Tibial nerve (tissue), 4 donors: ENCODE measurements around the gene TCF19.

ENCODE experiments used
- CTCF ChIP-seq, 5 experiments: fragments of 200-600 bp in 3 of 5; fragments of 450-650 bp in 2 of 5; sonication (generic) in 3 of 5; IDR thresholded peaks; one replicate each; pipeline ENCODE4 v1.5.1; 2016 to 2019; ENCODE audit warnings: antibody characterized with exemption in 5 of 5, mild to moderate bottlenecking in 3 of 5, moderate library complexity in 2 of 5
- EP300 ChIP-seq, 2 donors: sonication (generic); formaldehyde crosslinking; IDR thresholded peaks; one replicate each; pipeline ENCODE4 v1.6.1; 2017; ENCODE audit warnings: antibody characterized with exemption in 2 of 2, mild to moderate bottlenecking in 1 of 2
- POLR2A ChIP-seq, 2 donors: fragments of 450-650 bp; IDR thresholded peaks; one replicate each; pipeline ENCODE4 v1.6.1; 2017; ENCODE audit warnings: antibody characterized with exemption in 2 of 2, mild to moderate bottlenecking in 2 of 2, moderate library complexity in 2 of 2

DNA sequence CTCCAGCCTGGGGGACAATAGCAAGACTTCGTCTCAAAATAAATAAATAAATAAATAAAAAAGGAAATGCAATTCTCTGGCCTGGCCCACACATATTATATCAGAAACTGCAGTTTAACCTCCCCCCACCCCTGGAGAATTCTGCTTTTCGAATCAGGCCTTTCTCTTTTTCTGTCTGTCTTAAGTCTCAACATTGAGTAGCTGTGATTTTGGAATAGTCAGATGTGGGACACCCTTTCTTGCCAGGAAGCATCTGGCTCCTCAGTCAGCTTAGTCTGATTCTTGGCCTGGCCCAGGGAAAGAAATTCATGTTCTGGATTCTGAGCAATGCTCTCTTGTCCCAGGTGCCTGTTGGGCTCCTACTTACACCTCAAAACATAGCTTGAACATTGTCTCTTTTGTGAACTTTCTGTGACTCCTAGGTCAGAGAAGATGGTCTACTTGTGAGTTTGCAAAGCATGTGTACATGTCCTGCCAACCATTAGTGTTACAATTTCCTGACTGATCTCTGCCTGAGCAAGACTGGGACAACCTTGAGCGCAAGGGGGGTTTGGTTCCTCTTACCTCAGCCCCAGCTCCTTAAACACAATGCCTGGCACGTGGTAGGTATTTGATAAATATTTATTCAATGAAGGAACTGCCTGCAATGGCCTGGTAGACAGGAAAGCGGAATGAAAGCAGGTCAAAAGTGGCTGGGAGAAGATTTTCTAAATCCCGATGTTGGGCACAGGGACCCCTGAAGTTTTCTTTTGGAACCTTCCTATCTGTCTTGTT, 35.9 kb downstream of the TCF19 start:
- TF ChIP-seq CTCF (IDR thresholded peaks at IDR 0.05) (no peak), POLR2A (IDR thresholded peaks at IDR 0.05) (no peak), EP300 (IDR thresholded peaks at IDR 0.05) (no peak)
